CD14-positive monocyte (primary cell): Measurements from ENCODE around the gene GPR3. TPM values are rescaled to one million over a fixed set of nuclear protein-coding genes. Genes with fewer than 3 reads are reported as not detected.
A peak's percentile ranks its signal among the peaks of the same experiment; 100 is the strongest.

Experiments used
- DNase-seq, 3 donors: peaks; one replicate each; pipeline ENCODE4 v3.0.0-alpha.2; 2011 to 2022
- H2AFZ ChIP-seq: 2 replicates; pipeline ENCODE4 v1.6.0; 2012; ENCODE audit warnings: mild to moderate bottlenecking, low read depth, low read length, inconsistent platforms; ENCODE audit not compliant: insufficient read depth, poor library complexity, severe bottlenecking
- H3K27ac ChIP-seq, 2 donors: 1 replicate in 1 of 2; 2 replicates in 1 of 2; pipeline ENCODE4 v1.5.1; 2012 to 2013; ENCODE audit warnings: low read length in 2 of 2, control low read depth in 1 of 2, inconsistent platforms in 1 of 2, low read depth in 1 of 2, mild to moderate bottlenecking in 1 of 2
- H3K27me3 ChIP-seq, 2 donors: one replicate each; pipeline versions ENCODE4 v1.6.0 to v1.6.1; 2011 to 2013; ENCODE audit warnings: low read length in 2 of 2; ENCODE audit not compliant: control insufficient read depth in 2 of 2, insufficient read depth in 2 of 2
- H3K36me3 ChIP-seq, 2 donors: replicated peaks in 1 of 2; 1 replicate in 1 of 2; 2 replicates in 1 of 2; pipeline versions ENCODE4 v1.5.1 to v1.6.1; 2012 to 2013; ENCODE audit warnings: low read length in 2 of 2, control low read depth in 1 of 2, inconsistent platforms in 1 of 2, mild to moderate bottlenecking in 1 of 2; ENCODE audit not compliant: insufficient read depth in 2 of 2, control insufficient read depth in 1 of 2
- H3K4me1 ChIP-seq, 2 donors: 1 replicate in 1 of 2; 2 replicates in 1 of 2; pipeline versions ENCODE4 v1.5.1 to v1.6.1; 2012 to 2013; ENCODE audit warnings: low read length in 2 of 2, control low read depth in 1 of 2, inconsistent platforms in 1 of 2, mild to moderate bottlenecking in 1 of 2, moderate library complexity in 1 of 2; ENCODE audit not compliant: insufficient read depth in 2 of 2, control insufficient read depth in 1 of 2
- H3K4me2 ChIP-seq: replicated peaks from 2 replicates; pipeline ENCODE3; 2012; ENCODE audit warnings: low read length, moderate library complexity, mild to moderate bottlenecking; ENCODE audit not compliant: poor library complexity, severe bottlenecking; ENCODE audit errors: extremely low read depth
- H3K4me3 ChIP-seq, 3 experiments: fragments of 200-600 bp in 1 of 3; sonication (generic) in 1 of 3; replicated peaks in 1 of 3; 1 replicate in 2 of 3; 2 replicates in 1 of 3; pipeline ENCODE4 v1.5.1; 2011 to 2013; ENCODE audit warnings: low read length in 3 of 3, mild to moderate bottlenecking in 3 of 3, control low read depth in 2 of 3, low read depth in 2 of 3, inconsistent platforms in 1 of 3, moderate library complexity in 1 of 3
- H3K79me2 ChIP-seq: 2 replicates; pipeline ENCODE4 v1.6.0; 2012; ENCODE audit warnings: mild to moderate bottlenecking, control low read depth, inconsistent platforms, low read length, moderate library complexity; ENCODE audit not compliant: insufficient read depth
- H3K9ac ChIP-seq: 2 replicates; pipeline ENCODE4 v1.6.0; 2017; ENCODE audit warnings: low read length, mild to moderate bottlenecking; ENCODE audit not compliant: insufficient read depth, poor library complexity, severe bottlenecking
- H3K9me3 ChIP-seq, 2 donors: replicated peaks in 1 of 2; 1 replicate in 1 of 2; 2 replicates in 1 of 2; pipeline versions ENCODE4 v1.5.1 to v1.6.1; 2012 to 2013; ENCODE audit warnings: low read length in 2 of 2, control low read depth in 1 of 2; ENCODE audit not compliant: control insufficient read depth in 1 of 2, insufficient read depth in 1 of 2
- H4K20me1 ChIP-seq: 2 replicates; pipeline ENCODE4 v1.6.0; 2012; ENCODE audit warnings: mild to moderate bottlenecking, low read length, control low read depth, moderate library complexity; ENCODE audit not compliant: insufficient read depth
- H3K27ac Mint-ChIP-seq, 7 donors: one replicate each; pipeline ENCODE4 v1.8.0; 2020; ENCODE audit warnings: mild to moderate bottlenecking in 7 of 7, mixed read lengths in 7 of 7, moderate library complexity in 6 of 7, inconsistent platforms in 2 of 7
- H3K27me3 Mint-ChIP-seq, 3 donors: one replicate each; pipeline ENCODE4 v1.8.0; 2021 to 2022; ENCODE audit warnings: low read depth in 3 of 3, mild to moderate bottlenecking in 3 of 3, mixed read lengths in 3 of 3, moderate library complexity in 3 of 3, inconsistent platforms in 1 of 3
- H3K36me3 Mint-ChIP-seq, 2 donors: one replicate each; pipeline ENCODE4 v1.8.0; 2020; ENCODE audit warnings: mixed read lengths in 2 of 2, inconsistent platforms in 1 of 2, mild to moderate bottlenecking in 1 of 2
- H3K4me1 Mint-ChIP-seq: one replicate; pipeline ENCODE4 v1.8.0; 2020; ENCODE audit warnings: mild to moderate bottlenecking, mixed read lengths
- H3K4me3 Mint-ChIP-seq, 2 donors: one replicate each; pipeline ENCODE4 v1.8.0; 2020; ENCODE audit warnings: mild to moderate bottlenecking in 2 of 2, mixed read lengths in 2 of 2, moderate library complexity in 1 of 2
- H3K9me3 Mint-ChIP-seq, 7 donors: one replicate each; pipeline ENCODE4 v1.8.0; 2020 to 2022; ENCODE audit warnings: mixed read lengths in 7 of 7, mild to moderate bottlenecking in 6 of 7, moderate library complexity in 6 of 7, inconsistent platforms in 2 of 7
- WGBS: methylation state at CpG from one replicate; pipeline ENCODE4 v1.1.5; 2013; ENCODE audit warnings: missing lambda C conversion rate; ENCODE audit not compliant: insufficient coverage; 5-methylcytosine and 5-hydroxymethylcytosine counted together
- intact Hi-C, 2 donors: fragments of 100-400 bp; cut with micrococcal nuclease; formaldehyde crosslinking; loops; one replicate each; pipeline versions ENCODE4 v1.15.0 to v1.15.1; 2023
- polyA plus RNA-seq, 3 donors: library from polyadenylated mRNA; depleted of rRNA in 1 of 3; unstranded in 2 of 3; stranded (reverse) in 1 of 3; fragments of 300-500 nt in 2 of 3; fragments of >200 nt in 1 of 3; fragmentation: Illumina TruSeq in 2 of 3; gene quantifications; 1 replicate in 2 of 3; 2 replicates in 1 of 3; pipeline ENCODE4 v1.2.3, GENCODE V29; 2012 to 2021
- TF ChIP-seq, protein P1 (sequence below): fragments of 200-600 bp; IDR thresholded peaks from one replicate; pipeline ENCODE4 v1.8.0; 2022; ENCODE audit warnings: antibody characterized with exemption, mild to moderate bottlenecking

The GPR3 gene
- polyA plus RNA-seq, 3 donors, result 0.26 to 2.7 TPM; not detected in 1

DNA sequence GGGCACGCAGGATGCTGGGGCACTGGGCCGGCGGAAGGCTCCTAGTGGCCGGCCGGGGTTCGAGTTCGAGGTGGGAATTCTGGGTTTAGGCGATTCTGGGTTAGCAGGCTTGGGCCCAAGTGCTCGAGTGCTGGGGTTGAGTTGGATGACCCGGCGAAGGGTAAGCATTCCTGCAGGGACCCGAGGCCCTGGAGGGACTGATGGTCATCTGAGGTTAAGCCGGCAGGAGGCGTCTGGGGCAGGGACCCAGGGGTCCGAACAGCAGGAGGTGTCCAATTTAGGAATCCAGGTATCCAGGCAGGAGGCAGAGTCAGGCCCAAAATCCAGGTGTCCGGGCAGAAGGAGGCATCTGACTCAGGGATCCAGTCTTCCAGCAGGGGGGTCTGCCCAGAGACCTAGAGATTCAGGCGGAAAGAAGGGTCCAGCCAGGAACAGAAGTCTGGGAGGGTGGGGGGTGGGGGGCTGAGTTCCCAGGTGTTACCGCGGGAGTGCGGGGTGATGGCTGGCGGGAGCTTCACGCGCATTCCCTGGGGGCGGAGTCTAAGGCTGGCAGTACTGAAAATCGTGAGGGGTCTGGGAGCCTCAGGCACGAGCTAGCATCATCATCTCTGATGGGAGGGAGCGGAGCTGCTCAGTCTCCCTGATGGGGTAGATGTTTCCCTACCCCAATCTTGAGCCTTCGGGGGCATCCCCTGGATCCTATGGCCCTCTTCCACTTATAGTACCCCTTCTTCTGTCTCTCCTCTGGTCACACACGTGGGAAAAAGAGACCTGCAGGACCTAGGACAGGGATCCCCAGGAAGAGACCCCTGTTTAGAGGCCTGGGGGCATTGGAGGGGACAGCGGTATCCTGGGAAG, 585 bp downstream of the GPR3 start:
- TF ChIP-seq, protein P1, sequence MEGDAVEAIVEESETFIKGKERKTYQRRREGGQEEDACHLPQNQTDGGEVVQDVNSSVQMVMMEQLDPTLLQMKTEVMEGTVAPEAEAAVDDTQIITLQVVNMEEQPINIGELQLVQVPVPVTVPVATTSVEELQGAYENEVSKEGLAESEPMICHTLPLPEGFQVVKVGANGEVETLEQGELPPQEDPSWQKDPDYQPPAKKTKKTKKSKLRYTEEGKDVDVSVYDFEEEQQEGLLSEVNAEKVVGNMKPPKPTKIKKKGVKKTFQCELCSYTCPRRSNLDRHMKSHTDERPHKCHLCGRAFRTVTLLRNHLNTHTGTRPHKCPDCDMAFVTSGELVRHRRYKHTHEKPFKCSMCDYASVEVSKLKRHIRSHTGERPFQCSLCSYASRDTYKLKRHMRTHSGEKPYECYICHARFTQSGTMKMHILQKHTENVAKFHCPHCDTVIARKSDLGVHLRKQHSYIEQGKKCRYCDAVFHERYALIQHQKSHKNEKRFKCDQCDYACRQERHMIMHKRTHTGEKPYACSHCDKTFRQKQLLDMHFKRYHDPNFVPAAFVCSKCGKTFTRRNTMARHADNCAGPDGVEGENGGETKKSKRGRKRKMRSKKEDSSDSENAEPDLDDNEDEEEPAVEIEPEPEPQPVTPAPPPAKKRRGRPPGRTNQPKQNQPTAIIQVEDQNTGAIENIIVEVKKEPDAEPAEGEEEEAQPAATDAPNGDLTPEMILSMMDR, result no peak
- 15% methylated on average over 18 of the region's 30 CpGs for WGBS
- peak overlapping the region; percentile 72 for H3K4me2 ChIP-seq
- H4K20me1 ChIP-seq, result no peaks in the 10 kb centered on the region
- H3K36me3 ChIP-seq, result no peaks in the 10 kb centered on the region
- peak overlapping the region; percentile 45 for H3K9ac ChIP-seq
- Mint-ChIP-seq H3K27ac (peak overlapping the region in 6 of 7 donors; percentile 15 to 90 (median 81)), H3K4me3 (peak overlapping the region; percentile 72 to 81), H3K4me1 (peaks cover 16% of the 10 kb centered on the region), H3K36me3 (no peaks in the 10 kb centered on the region), H3K27me3 (peaks cover 20 to 23% (median 22%) of the 10 kb centered on the region in 3 donors), H3K9me3 (peaks cover 0 to 5% (median 0%) of the 10 kb centered on the region in 7 donors)
- peaks cover 0 to 19% of the 10 kb centered on the region in 2 donors for H3K27me3 ChIP-seq
- H3K27ac ChIP-seq, result no peak overlapping the region
- H3K4me3 ChIP-seq, result peak overlapping the region in 2 of 3 experiments; percentile 2 to 62
- H3K4me1 ChIP-seq, result peaks cover 16 to 18% of the 10 kb centered on the region in 2 donors
- DNase-seq, result no peak
- peak overlapping the region; percentile 69 for H2AFZ ChIP-seq
- no peaks in the 10 kb centered on the region for H3K9me3 ChIP-seq
- no peaks in the 10 kb centered on the region for H3K79me2 ChIP-seq
- intact Hi-C loops, result loop anchor here in 1 of 2 donors (2.0 to 10.0 kb wide), 2 partner anchors 24 to 288 kb away; no protein-coding TSS in a partner anchor

DNA sequence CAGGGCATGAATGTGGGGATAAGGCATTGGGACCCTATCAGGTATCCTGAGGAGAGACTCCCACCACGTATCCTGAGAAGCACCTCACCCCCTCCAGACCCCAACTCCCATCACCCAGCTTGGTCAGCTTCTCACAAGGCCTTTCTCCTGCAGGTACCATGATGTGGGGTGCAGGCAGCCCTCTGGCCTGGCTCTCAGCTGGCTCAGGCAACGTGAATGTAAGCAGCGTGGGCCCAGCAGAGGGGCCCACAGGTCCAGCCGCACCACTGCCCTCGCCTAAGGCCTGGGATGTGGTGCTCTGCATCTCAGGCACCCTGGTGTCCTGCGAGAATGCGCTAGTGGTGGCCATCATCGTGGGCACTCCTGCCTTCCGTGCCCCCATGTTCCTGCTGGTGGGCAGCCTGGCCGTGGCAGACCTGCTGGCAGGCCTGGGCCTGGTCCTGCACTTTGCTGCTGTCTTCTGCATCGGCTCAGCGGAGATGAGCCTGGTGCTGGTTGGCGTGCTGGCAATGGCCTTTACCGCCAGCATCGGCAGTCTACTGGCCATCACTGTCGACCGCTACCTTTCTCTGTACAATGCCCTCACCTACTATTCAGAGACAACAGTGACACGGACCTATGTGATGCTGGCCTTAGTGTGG, 1.3 kb downstream of the GPR3 start:
- H3K4me3 Mint-ChIP-seq, result no peak overlapping the region
- Histone ChIP-seq H3K4me2 (no peak overlapping the region), H3K79me2 (no peaks in the 10 kb centered on the region), H2AFZ (no peak overlapping the region), H3K27me3 (peaks cover 0 to 19% of the 10 kb centered on the region in 2 donors), H3K27ac (no peak overlapping the region), H3K4me3 (no peak overlapping the region), H3K36me3 (no peaks in the 10 kb centered on the region), H4K20me1 (no peaks in the 10 kb centered on the region), H3K4me1 (peaks cover 16 to 18% of the 10 kb centered on the region in 2 donors), H3K9me3 (no peaks in the 10 kb centered on the region), H3K9ac (no peak overlapping the region)
- 96% methylated on average over 12 of the region's 18 CpGs for WGBS
- peaks cover 0 to 5% (median 0%) of the 10 kb centered on the region in 7 donors for H3K9me3 Mint-ChIP-seq
- no peaks in the 10 kb centered on the region for H3K36me3 Mint-ChIP-seq
- DNase-seq, result no peak
- H3K4me1 Mint-ChIP-seq, result peaks cover 16% of the 10 kb centered on the region
- H3K27ac Mint-ChIP-seq, result peak overlapping the region in 2 of 7 donors; percentile 73
- TF ChIP-seq, protein P1, result no peak
- intact Hi-C loops, result loop anchor here (2.0 to 10.0 kb wide), 4 partner anchors 25 to 289 kb away; no protein-coding TSS in a partner anchor
- peaks cover 18 to 23% (median 22%) of the 10 kb centered on the region in 3 donors for H3K27me3 Mint-ChIP-seq
